Neuronal stem cell (in vitro differentiated cells): Measurements from ENCODE around the gene LRP1B.

Experiments
- DNase-seq: peaks from one replicate; pipeline ENCODE4 v3.0.0-alpha.2; 2013; ENCODE audit warnings: low spot score
- H2AFZ ChIP-seq: one replicate; pipeline ENCODE4 v1.6.1; 2013; ENCODE audit warnings: mild to moderate bottlenecking, low read length, inconsistent platforms
- H2AK5ac ChIP-seq: 2 replicates; pipeline ENCODE4 v1.6.1; 2013; ENCODE audit warnings: low read depth, mild to moderate bottlenecking, inconsistent platforms, low read length, moderate library complexity, mixed read lengths
- H2BK120ac ChIP-seq: 2 replicates; pipeline ENCODE4 v1.6.1; 2013; ENCODE audit warnings: low read depth, mild to moderate bottlenecking, inconsistent platforms, low read length, moderate library complexity, mixed read lengths
- H2BK12ac ChIP-seq: one replicate; pipeline ENCODE4 v1.6.1; 2013; ENCODE audit warnings: low read length, inconsistent platforms
- H2BK15ac ChIP-seq: 2 replicates; pipeline ENCODE4 v1.6.1; 2013; ENCODE audit warnings: mild to moderate bottlenecking, low read length, inconsistent platforms, mixed read lengths
- H2BK5ac ChIP-seq: one replicate; pipeline ENCODE4 v1.6.1; 2013; ENCODE audit warnings: inconsistent platforms, mild to moderate bottlenecking, low read length, moderate library complexity
- H3K14ac ChIP-seq: one replicate; pipeline ENCODE4 v1.6.1; 2013; ENCODE audit warnings: low read length, inconsistent platforms
- H3K18ac ChIP-seq: 2 replicates; pipeline ENCODE4 v1.6.1; 2013; ENCODE audit warnings: low read length, inconsistent platforms
- H3K23ac ChIP-seq: 2 replicates; pipeline ENCODE4 v1.6.1; 2013; ENCODE audit warnings: low read depth, mild to moderate bottlenecking, mixed read lengths, low read length, inconsistent platforms; ENCODE audit not compliant: poor library complexity
- H3K27ac ChIP-seq: replicated peaks from 3 replicates; pipeline ENCODE4 v1.5.1; 2013; ENCODE audit warnings: low read length, inconsistent platforms
- H3K27me3 ChIP-seq, 3 experiments: 2 replicates each; pipeline ENCODE4 v1.6.1; 2013; ENCODE audit warnings: low read length in 3 of 3, mild to moderate bottlenecking in 2 of 3, inconsistent platforms in 1 of 3, low read depth in 1 of 3, mixed read lengths in 1 of 3, moderate library complexity in 1 of 3; ENCODE audit not compliant: control insufficient read depth in 3 of 3, insufficient read depth in 3 of 3
- H3K36me3 ChIP-seq, 2 donors: replicated peaks in 1 of 2; 2 replicates each; pipeline ENCODE4 v1.6.1; 2013; ENCODE audit warnings: low read length in 2 of 2; ENCODE audit not compliant: control insufficient read depth in 2 of 2, insufficient read depth in 2 of 2
- H3K4ac ChIP-seq: 2 replicates; pipeline ENCODE4 v1.6.1; 2013; ENCODE audit warnings: inconsistent platforms, mild to moderate bottlenecking, low read length, moderate library complexity
- H3K4me1 ChIP-seq, 2 donors: 1 replicate in 1 of 2; 2 replicates in 1 of 2; pipeline ENCODE4 v1.6.1; 2013; ENCODE audit warnings: low read length in 2 of 2, low read depth in 1 of 2; ENCODE audit not compliant: control insufficient read depth in 2 of 2, insufficient read depth in 1 of 2
- H3K4me2 ChIP-seq: one replicate; pipeline ENCODE4 v1.6.1; 2013; ENCODE audit warnings: mild to moderate bottlenecking, low read length, inconsistent platforms; ENCODE audit not compliant: insufficient read depth, poor library complexity, severe bottlenecking
- H3K4me3 ChIP-seq, 2 donors: 2 replicates each; pipeline ENCODE4 v1.5.1; 2013; ENCODE audit warnings: low read length in 2 of 2, mild to moderate bottlenecking in 2 of 2, inconsistent platforms in 1 of 2, moderate library complexity in 1 of 2
- H3K79me1 ChIP-seq: one replicate; pipeline ENCODE4 v1.6.1; 2013; ENCODE audit warnings: low read depth, mild to moderate bottlenecking, inconsistent platforms, low read length, moderate library complexity
- H3K9ac ChIP-seq: one replicate; pipeline ENCODE4 v1.6.1; 2013; ENCODE audit warnings: mild to moderate bottlenecking, low read depth, low read length, inconsistent platforms; ENCODE audit not compliant: poor library complexity
- H3K9me3 ChIP-seq, 2 donors: replicated peaks in 1 of 2; 2 replicates each; pipeline versions ENCODE3 to v1.6.1; 2013; ENCODE audit warnings: low read length in 2 of 2, mild to moderate bottlenecking in 2 of 2, inconsistent platforms in 1 of 2, low read depth in 1 of 2, mixed read lengths in 1 of 2, moderate library complexity in 1 of 2; ENCODE audit not compliant: control insufficient read depth in 2 of 2, insufficient read depth in 1 of 2
- H4K8ac ChIP-seq: one replicate; pipeline ENCODE4 v1.6.1; 2013; ENCODE audit warnings: low read depth, mild to moderate bottlenecking, inconsistent platforms, low read length, moderate library complexity
- H4K91ac ChIP-seq: one replicate; pipeline ENCODE4 v1.6.1; 2013; ENCODE audit warnings: low read length, low read depth, mild to moderate bottlenecking, inconsistent platforms; ENCODE audit not compliant: poor library complexity
- WGBS, 2 donors: extraction: QIAGEN DNeasy Blood & Tissue Kit; methylation state at CpG; one replicate each; pipeline ENCODE4 v1.1.7; 2013; ENCODE audit warnings: missing lambda C conversion rate in 2 of 2, mixed read lengths in 1 of 2; ENCODE audit not compliant: insufficient read length in 2 of 2, insufficient replicate concordance in 1 of 2; ENCODE audit errors: extremely low coverage in 2 of 2; 5-methylcytosine and 5-hydroxymethylcytosine counted together

LRP1B gene

DNA sequence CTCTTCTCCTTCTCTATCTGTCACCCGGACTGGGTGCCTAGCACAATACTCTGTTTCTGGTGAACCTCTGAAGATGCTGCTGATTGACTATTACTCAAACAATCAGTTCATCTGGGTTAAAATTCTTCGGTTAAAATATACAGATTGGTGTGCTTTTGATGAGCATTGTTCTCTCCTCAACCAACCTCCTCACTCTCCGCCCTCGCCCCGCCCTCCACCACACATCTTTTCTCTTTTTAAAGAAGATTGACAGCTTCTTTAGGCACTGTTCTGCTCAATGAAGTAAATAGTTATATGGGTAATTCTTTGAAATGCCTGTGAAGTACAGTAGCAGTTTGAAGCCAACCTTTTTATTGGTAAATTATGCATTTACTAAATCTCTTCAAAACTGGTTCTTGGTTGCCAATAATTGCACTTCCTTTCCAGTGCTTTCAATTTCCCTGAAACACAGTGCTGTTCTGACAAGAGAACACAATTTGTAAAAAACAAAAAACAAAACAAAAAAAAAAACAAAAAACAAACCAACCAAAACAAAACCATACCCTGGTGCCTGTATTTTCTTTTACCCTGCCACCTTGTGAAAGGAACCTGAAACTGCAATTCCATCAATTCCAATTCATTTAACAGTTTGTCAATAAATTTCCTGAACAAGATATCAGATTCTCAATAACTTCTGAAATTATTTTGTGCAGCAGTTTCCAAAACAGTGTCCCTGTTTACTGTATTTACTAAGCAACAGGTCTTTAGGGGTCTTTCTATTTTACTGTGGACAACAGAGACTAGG is 188.6 kb downstream of the LRP1B start:
- Histone ChIP-seq H3K79me1 (no peaks in the 10 kb centered on the region), H3K18ac (no peak overlapping the region), H4K8ac (no peak overlapping the region), H2BK12ac (no peak overlapping the region), H2BK120ac (no peak overlapping the region), H3K23ac (no peak overlapping the region), H3K4me1 (no peaks in the 10 kb centered on the region), H3K4me2 (no peak overlapping the region), H3K4me3 (no peak overlapping the region), H2AFZ (peak overlapping the region; percentile 45), H2BK15ac (no peak overlapping the region), H3K27me3 (no peaks in the 10 kb centered on the region), H3K9ac (no peak overlapping the region), H3K14ac (no peak overlapping the region), H3K4ac (no peak overlapping the region), H3K9me3 (no peaks in the 10 kb centered on the region), H4K91ac (no peak overlapping the region), H3K36me3 (no peaks in the 10 kb centered on the region), H2AK5ac (no peak overlapping the region), H3K27ac (no peak overlapping the region), H2BK5ac (no peak overlapping the region)
- WGBS, 2 donors: no CpG with 5 or more reads among the region's 5 CpGs
- no peak for DNase-seq

DNA sequence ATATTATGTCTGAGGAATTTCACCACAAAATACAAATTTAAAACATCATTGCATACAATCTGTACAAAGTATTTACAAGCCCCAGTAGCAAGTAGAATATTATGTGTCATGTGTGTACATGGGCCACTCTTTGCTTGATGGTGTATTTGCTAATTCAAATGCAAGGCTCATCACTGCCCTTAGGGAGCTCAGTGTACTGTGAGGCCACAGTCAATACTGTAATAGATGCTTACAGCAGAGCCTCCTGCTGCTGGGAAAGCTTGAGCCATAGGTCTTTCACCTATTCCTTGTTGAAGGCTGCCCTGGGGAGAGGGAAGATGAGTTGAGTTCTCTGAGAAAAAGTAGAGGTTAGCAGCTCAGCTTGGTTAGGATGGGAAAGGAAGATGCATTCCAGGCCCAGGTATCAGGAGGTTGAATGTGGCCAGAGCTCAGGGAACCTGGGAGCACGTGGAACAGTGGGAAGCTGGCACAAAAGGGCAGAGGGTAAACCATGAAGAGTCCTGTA is 189.6 kb downstream of the LRP1B start:
- Histone ChIP-seq H4K8ac (no peak overlapping the region), H3K18ac (no peak overlapping the region), H3K4ac (no peak overlapping the region), H2BK120ac (no peak overlapping the region), H2AK5ac (no peak overlapping the region), H2BK12ac (no peak overlapping the region), H3K9me3 (no peaks in the 10 kb centered on the region), H4K91ac (no peak overlapping the region), H3K27ac (no peak overlapping the region), H2BK15ac (no peak overlapping the region), H2AFZ (peak overlapping the region; percentile 49), H3K4me2 (no peak overlapping the region), H3K4me3 (no peak overlapping the region), H3K27me3 (no peaks in the 10 kb centered on the region), H3K23ac (no peak overlapping the region), H3K14ac (no peak overlapping the region), H3K4me1 (no peaks in the 10 kb centered on the region), H3K36me3 (no peaks in the 10 kb centered on the region), H3K9ac (no peak overlapping the region), H3K79me1 (no peaks in the 10 kb centered on the region), H2BK5ac (no peak overlapping the region)
- no CpG with 5 or more reads among the region's 1 CpG for WGBS, 2 donors
- DNase-seq: no peak

DNA sequence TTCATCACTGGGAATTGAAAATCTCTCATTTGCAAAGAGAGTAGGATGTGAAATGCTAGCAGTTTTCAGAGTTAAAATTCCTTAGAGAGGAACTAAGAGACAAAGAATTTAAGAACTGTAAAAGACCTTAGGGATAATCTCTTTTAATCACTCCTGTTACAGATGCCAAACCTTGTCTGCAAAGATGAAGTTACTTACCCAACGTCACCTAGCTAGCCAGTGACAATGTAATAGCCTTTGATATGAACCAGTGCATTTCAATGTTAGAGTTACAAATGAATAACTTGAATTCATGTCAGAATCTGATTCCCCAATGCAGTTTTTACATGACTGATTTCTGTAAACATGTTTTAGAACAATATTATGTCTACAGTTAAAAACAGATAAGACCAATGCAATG is 190.1 kb downstream of the LRP1B start:
- Histone ChIP-seq H2BK120ac (no peak overlapping the region), H4K91ac (no peak overlapping the region), H3K36me3 (no peaks in the 10 kb centered on the region), H3K27me3 (no peaks in the 10 kb centered on the region), H3K79me1 (no peaks in the 10 kb centered on the region), H3K9me3 (no peaks in the 10 kb centered on the region), H2AK5ac (no peak overlapping the region), H3K18ac (no peak overlapping the region), H2AFZ (no peak overlapping the region), H3K4me1 (no peaks in the 10 kb centered on the region), H3K4me3 (no peak overlapping the region), H2BK12ac (no peak overlapping the region), H3K14ac (no peak overlapping the region), H2BK15ac (no peak overlapping the region), H4K8ac (no peak overlapping the region), H3K23ac (no peak overlapping the region), H3K27ac (no peak overlapping the region), H3K9ac (no peak overlapping the region), H3K4me2 (no peak overlapping the region), H2BK5ac (no peak overlapping the region), H3K4ac (no peak overlapping the region)
- WGBS, 2 donors: no CpG with 5 or more reads among the region's 1 CpG
- no peak for DNase-seq

DNA sequence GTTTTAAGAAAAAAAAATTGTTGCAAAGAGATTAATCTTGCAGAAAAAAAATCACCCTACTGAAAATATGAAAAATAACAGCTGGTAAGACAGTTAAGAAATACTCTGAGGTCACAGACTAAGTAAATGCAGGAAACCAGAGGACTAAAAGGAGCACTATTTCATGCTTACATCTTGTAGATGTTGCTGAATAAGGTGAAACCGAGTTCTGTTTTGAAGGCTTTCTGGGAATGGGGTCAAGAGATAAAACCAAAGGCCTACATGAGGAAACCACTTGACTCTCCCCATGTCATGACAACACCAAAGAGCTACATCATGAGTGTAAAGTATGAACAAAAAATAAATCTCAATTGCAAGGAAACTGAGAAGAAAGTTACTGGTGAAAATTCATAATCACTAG is 197.6 kb downstream of the LRP1B start:
- Histone ChIP-seq H3K4me2 (no peak overlapping the region), H2AK5ac (no peak overlapping the region), H3K4me1 (no peaks in the 10 kb centered on the region), H2BK15ac (no peak overlapping the region), H3K27me3 (no peaks in the 10 kb centered on the region), H3K9me3 (no peaks in the 10 kb centered on the region), H4K91ac (no peak overlapping the region), H4K8ac (no peak overlapping the region), H3K14ac (no peak overlapping the region), H3K4me3 (no peak overlapping the region), H3K79me1 (no peaks in the 10 kb centered on the region), H3K23ac (no peak overlapping the region), H3K4ac (no peak overlapping the region), H3K27ac (no peak overlapping the region), H2BK5ac (no peak overlapping the region), H3K18ac (no peak overlapping the region), H2AFZ (no peak overlapping the region), H2BK120ac (no peak overlapping the region), H2BK12ac (no peak overlapping the region), H3K9ac (no peak overlapping the region), H3K36me3 (no peaks in the 10 kb centered on the region)
- WGBS, 2 donors: no CpG with 5 or more reads among the region's 1 CpG
- no peak for DNase-seq
